K562 (cell line): ENCODE data around the gene LIPM. TPM values are rescaled to one million over a fixed set of nuclear protein-coding genes. Genes with fewer than 3 reads are reported as not detected.

Experiments used
- ATAC-seq: fragments of 200-7000 bp; cut with Tn5 transposase; 3 replicates; pipeline ENCODE4 v1.9.1; 2020; ENCODE audit warnings: moderate library complexity
- BruUV-seq: library from RNA; stranded (reverse); fragments of 400-500 nt; replicated peaks from 2 replicates; lab custom pipeline; 2021; lab: Mats Ljungman, UMichigan
- CTCF ChIA-PET: fragments of 300-600 bp; formaldehyde crosslinking; extraction: SDS; loops from one replicate; lab custom pipeline; 2021; ENCODE audit warnings: low intra/inter-chr PET ratio; lab: Yijun Ruan, JAX
- POLR2A ChIA-PET: fragments of 300-600, 350-650 bp; sonication (Branson Sonifier 250); formaldehyde crosslinking; extraction: SDS; loops from one replicate; lab custom pipeline; 2021; ENCODE audit warnings: antibody characterized with exemption, inconsistent platforms; lab: Yijun Ruan, JAX
- DNase-seq, 4 experiments: peaks; one replicate each; pipeline versions ENCODE4 v3.0.0 to v3.0.0-alpha.2; 2011 to 2018; ENCODE audit warnings: low spot score in 3 of 4, mixed read lengths in 3 of 4; ENCODE audit errors: extremely low read depth in 1 of 4
- FAIRE-seq: peaks from 2 replicates; lab custom pipeline; 2011; peaks lifted over from hg19 to GRCh38; lab: Jason Lieb, UNC
- H2AFZ ChIP-seq: 2 replicates; pipeline ENCODE4 v1.6.0; 2011; ENCODE audit warnings: low read depth, low read length, control low read depth, inconsistent platforms
- H3K27ac ChIP-seq: fragments of 200-600 bp; 3 replicates; pipeline ENCODE4 v1.8.0; 2011; ENCODE audit warnings: low read depth, mild to moderate bottlenecking, control low read depth, inconsistent platforms, low read length, moderate library complexity, mixed read lengths; ENCODE audit errors: extremely low read depth
- H3K27me3 ChIP-seq, 2 experiments: fragments of 300-600 bp in 1 of 2; 2 replicates in 1 of 2; 3 replicates in 1 of 2; pipeline versions ENCODE4 v1.6.0 to v1.8.0; 2011; ENCODE audit warnings: inconsistent platforms in 2 of 2, low read length in 2 of 2, mild to moderate bottlenecking in 1 of 2, mixed read lengths in 1 of 2, moderate library complexity in 1 of 2; ENCODE audit not compliant: control insufficient read depth in 2 of 2, insufficient read depth in 2 of 2
- H3K36me3 ChIP-seq: fragments of 300-600 bp; 3 replicates; pipeline ENCODE4 v1.8.0; 2011; ENCODE audit warnings: mild to moderate bottlenecking, low read length, inconsistent platforms; ENCODE audit not compliant: control insufficient read depth, insufficient read depth
- H3K4me1 ChIP-seq, 2 experiments: fragments of 200-600 bp in 1 of 2; replicated peaks in 1 of 2; 2 replicates in 1 of 2; 3 replicates in 1 of 2; pipeline versions ENCODE4 v1.5.1 to v1.8.0; 2011; ENCODE audit warnings: inconsistent platforms in 2 of 2, low read length in 2 of 2, mild to moderate bottlenecking in 1 of 2, mixed read lengths in 1 of 2, moderate library complexity in 1 of 2; ENCODE audit not compliant: control insufficient read depth in 2 of 2, insufficient read depth in 2 of 2
- H3K4me2 ChIP-seq: 2 replicates; pipeline ENCODE4 v1.6.1; 2011; ENCODE audit warnings: low read length, control low read depth, inconsistent platforms, mixed read lengths; ENCODE audit not compliant: insufficient read depth
- H3K4me3 ChIP-seq: fragments of 200-600 bp; sonication (generic), shearing (Covaris generic); 2 replicates; pipeline ENCODE4 v1.5.1; 2016; ENCODE audit warnings: control low read depth, inconsistent platforms
- H3K79me2 ChIP-seq: fragments of 200-600 bp; 3 replicates; pipeline ENCODE4 v1.8.0; 2011; ENCODE audit warnings: low read length, inconsistent platforms; ENCODE audit not compliant: control insufficient read depth, insufficient read depth
- H3K9ac ChIP-seq, 2 experiments: 2 replicates each; pipeline versions ENCODE4 v1.6.0 to v1.6.1; 2011; ENCODE audit warnings: low read depth in 2 of 2, low read length in 2 of 2, control low read depth in 1 of 2, inconsistent platforms in 1 of 2, mild to moderate bottlenecking in 1 of 2, mixed read lengths in 1 of 2; ENCODE audit not compliant: insufficient read depth in 1 of 2
- H3K9me1 ChIP-seq: one replicate; pipeline ENCODE4 v1.6.0; 2011; ENCODE audit warnings: inconsistent platforms, mild to moderate bottlenecking, low read length, moderate library complexity; ENCODE audit not compliant: control insufficient read depth, insufficient read depth
- H3K9me3 ChIP-seq: replicated peaks from 2 replicates; pipeline ENCODE4 v1.5.1; 2011; ENCODE audit warnings: low read depth, low read length, inconsistent platforms; ENCODE audit not compliant: control insufficient read depth, insufficient read depth
- H4K20me1 ChIP-seq: replicated peaks from 2 replicates; pipeline ENCODE4 v1.6.1; 2011; ENCODE audit warnings: low read length, inconsistent platforms, mixed read lengths; ENCODE audit not compliant: control insufficient read depth, insufficient read depth
- ARHGAP35 ChIP-seq: fragments of 450-650 bp; IDR thresholded peaks from 2 replicates; pipeline ENCODE4 v1.6.1; 2018; ENCODE audit not compliant: partially characterized antibody
- EWSR1 ChIP-seq: fragments of 450-650 bp; IDR thresholded peaks from 2 replicates; pipeline ENCODE4 v1.6.1; 2018; ENCODE audit warnings: borderline replicate concordance, mild to moderate bottlenecking, low read depth, moderate library complexity; ENCODE audit not compliant: partially characterized antibody
- FOXJ3 ChIP-seq: sonication (generic); formaldehyde crosslinking; IDR thresholded peaks from 2 replicates; pipeline ENCODE4 v1.4.0; 2020; ENCODE audit warnings: mild to moderate bottlenecking, missing genetic modification reagents
- GTF2A2 ChIP-seq: IDR thresholded peaks from 2 replicates; pipeline ENCODE4 v1.6.1; 2016; ENCODE audit warnings: mild to moderate bottlenecking, missing genetic modification characterization, missing compliant biosample characterization
- MAX ChIP-seq: sonication (generic); formaldehyde crosslinking; IDR thresholded peaks from 2 replicates; pipeline ENCODE4 v1.9.0; 2022; ENCODE audit warnings: mild to moderate bottlenecking, missing genetic modification reagents
- NFE2 ChIP-seq: IDR thresholded peaks from 2 replicates; pipeline ENCODE4 v1.6.1; 2014; ENCODE audit warnings: antibody characterized with exemption, low read depth
- NR3C1 ChIP-seq: sonication (generic); formaldehyde crosslinking; IDR thresholded peaks from 2 replicates; pipeline ENCODE4 v1.8.1; 2022; ENCODE audit warnings: missing genetic modification reagents
- PKNOX1 ChIP-seq: fragments of 450-650 bp; IDR thresholded peaks from 2 replicates; pipeline ENCODE4 v1.6.1; 2016
- POLR2G ChIP-seq: fragments of 200-400 bp; formaldehyde crosslinking; IDR thresholded peaks from 2 replicates; pipeline ENCODE4 v1.6.1; 2017; ENCODE audit warnings: low read depth, mild to moderate bottlenecking, antibody characterized with exemption, low read length, moderate library complexity
- RBM14 ChIP-seq: fragments of 200-400 bp; formaldehyde crosslinking; IDR thresholded peaks from 2 replicates; pipeline ENCODE4 v1.6.1; 2018; ENCODE audit warnings: low read depth, mild to moderate bottlenecking, low read length, moderate library complexity, borderline replicate concordance; ENCODE audit not compliant: insufficient read depth
- RBM15 ChIP-seq: fragments of 200-400 bp; formaldehyde crosslinking; IDR thresholded peaks from 2 replicates; pipeline ENCODE4 v1.6.1; 2018; ENCODE audit warnings: mild to moderate bottlenecking, low read length, moderate library complexity; ENCODE audit not compliant: insufficient read depth
- SMARCB1 ChIP-seq: IDR thresholded peaks from 2 replicates; pipeline ENCODE4 v1.6.1; 2011; ENCODE audit warnings: improper control_type of control experiment, low read depth; ENCODE audit not compliant: insufficient read length
- ZFX ChIP-seq: sonication (generic); formaldehyde crosslinking; IDR thresholded peaks from 2 replicates; pipeline ENCODE4 v1.8.0; 2022; ENCODE audit warnings: mild to moderate bottlenecking, missing genetic modification reagents, moderate library complexity
- ZMIZ1 ChIP-seq, 2 experiments: fragments of 150-350 bp in 1 of 2; IDR thresholded peaks; 2 replicates each; pipeline ENCODE4 v1.6.1; 2012 to 2016; ENCODE audit warnings: low read depth in 2 of 2, low read length in 2 of 2, mild to moderate bottlenecking in 1 of 2, moderate library complexity in 1 of 2
- ZNF134 ChIP-seq: fragments of 250-450 bp; sonication (Bioruptor Pico); conservative IDR thresholded peaks from 2 replicates; pipeline ENCODE4 v1.4.0; 2020
- ZNF717 ChIP-seq: fragments of 250-450 bp; sonication (Bioruptor Pico); IDR thresholded peaks from 2 replicates; pipeline ENCODE4 v1.5.0; 2021
- ZNF764 ChIP-seq: fragments of 250-450 bp; sonication (Bioruptor Pico); IDR thresholded peaks from 2 replicates; pipeline ENCODE4 v1.4.0; 2020; ENCODE audit warnings: low read depth, mild to moderate bottlenecking, moderate library complexity
- ZSCAN32 ChIP-seq: fragments of 450-650 bp; formaldehyde crosslinking; IDR thresholded peaks from 2 replicates; pipeline ENCODE4 v1.4.0; 2020; ENCODE audit warnings: mild to moderate bottlenecking, moderate library complexity
- WGBS: fragments of 100-300 bp; shearing (Covaris generic); methylation state at CpG from one replicate; pipeline ENCODE4 v1.1.6; 2016; ENCODE audit warnings: low coverage, mixed read lengths; ENCODE audit not compliant: insufficient coverage; ENCODE audit errors: missing lambda C conversion rate; 5-methylcytosine and 5-hydroxymethylcytosine counted together
- in situ Hi-C: fragments of 300-500 bp; cut with MboI; formaldehyde crosslinking; loops from 4 replicates; pipeline ENCODE4 v1.15.0; 2018; ENCODE audit warnings: inconsistent platforms, mixed read lengths
- intact Hi-C: fragments of 100-400 bp; cut with micrococcal nuclease; formaldehyde crosslinking; loops from 2 replicates; pipeline ENCODE4 v1.14.2; 2022
- polyA plus RNA-seq, 8 experiments: library from polyadenylated mRNA; depleted of rRNA in 4 of 8; stranded (reverse) in 5 of 8; unstranded in 3 of 8; fragments of >200 nt; fragmentation: Nextera tagmentation in 2 of 8; fragmentation: Illumina TruSeq in 1 of 8; extraction: Ambion mirVana in 2 of 8; extraction: Trizol in 1 of 8; gene quantifications; 2 replicates each; pipeline versions ENCODE4 v1.2.1 to v1.2.3, GENCODE V29; 2011 to 2014; ENCODE audit warnings: inconsistent platforms in 1 of 8, missing spikeins in 1 of 8
- total RNA-seq, 7 experiments: library from RNA; depleted of rRNA in 6 of 7; stranded (reverse); fragments of >200 nt in 6 of 7; fragmentation: Illumina TruSeq in 2 of 7; extraction: Trizol in 2 of 7; gene quantifications; 2 replicates each; pipeline versions ENCODE4 v1.2.1 to v1.2.3, GENCODE V29; 2011 to 2021; ENCODE audit warnings: low replicate concordance in 1 of 7

Gene LIPM
- total and polyA plus RNA-seq, 9 of the 15 experiments (the other 6 are each of a cell fraction or from before 2014, with no cell fraction given), result not detected

- no peak for ATAC-seq
- in situ Hi-C loops, result no loop called here
- intact Hi-C loops, result no loop called here
These were observed 21.3 kb upstream of the LIPM start for GRCh38 chr10:88781206-88781605.

More at GRCh38 chr10:88781206-88781605, 21.3 kb upstream of the LIPM start:
- WGBS, result 0% methylated on average over 2 of the region's 2 CpGs
- FAIRE-seq, result no peak
- no peak for TF ChIP-seq ZNF134
- TF ChIP-seq PKNOX1, result no peak
- no peak for TF ChIP-seq RBM15
- no peak for TF ChIP-seq ZFX (CRISPR knock-in tag)
- TF ChIP-seq FOXJ3, result no peak
- TF ChIP-seq NR3C1 (CRISPR knock-in tag), result no peak
- TF ChIP-seq ZSCAN32, result no peak
- TF ChIP-seq ZMIZ1 (IDR thresholded peaks at IDR 0.05; ENCODE audit: low read depth in 2 of 2, low read length in 2 of 2), result no peak
- TF ChIP-seq ZNF717 (CRISPR knock-in tag), result no peak
- TF ChIP-seq POLR2G, result no peak
- no peak for TF ChIP-seq SMARCB1
- no peak for TF ChIP-seq GTF2A2 (tag)
- TF ChIP-seq EWSR1, result no peak
- no peak for TF ChIP-seq NFE2
- TF ChIP-seq MAX, result no peak
- TF ChIP-seq RBM14, result no peak
- no peak for TF ChIP-seq ARHGAP35
- no peak for TF ChIP-seq ZNF764 (CRISPR knock-in tag)
- Histone ChIP-seq H3K9ac (no peak overlapping the region), H2AFZ (no peak overlapping the region), H3K36me3 (no peaks in the 10 kb centered on the region), H3K9me3 (no peaks in the 10 kb centered on the region; the same call in 1 of the 2 replicates), H3K9me1 (no peaks in the 10 kb centered on the region), H3K4me3 (no peak overlapping the region), H3K79me2 (no peaks in the 10 kb centered on the region), H4K20me1 (no peaks in the 10 kb centered on the region), H3K4me2 (no peak overlapping the region), H3K27me3 (no peaks in the 10 kb centered on the region), H3K27ac (no peak overlapping the region), H3K4me1 (no peaks in the 10 kb centered on the region)
- no peak for DNase-seq
- BruUV-seq, result no TSS peak
- ChIA-PET POLR2A (interaction anchor here (0.6 kb wide), 1 partner anchor 13 kb away, joined by 3 read pairs; no protein-coding TSS in a partner anchor), CTCF (no interaction called here)
